HG03442 (cell line): ENCODE measurements around the gene CLEC16A.

Experiments
- ATAC-seq: cut with Tn5 transposase; IDR thresholded peaks from one replicate; pipeline ENCODE4 v1.9.1; 2021; ENCODE audit warnings: mild to moderate bottlenecking, moderate library complexity; ENCODE audit not compliant: unreplicated experiment

Gene CLEC16A

GRCh38 chr16:11076259-11077018 is 132.1 kb downstream of the CLEC16A start:
- ATAC-seq: peak; percentile 62

GRCh38 chr16:11078812-11079459 is 134.6 kb downstream of the CLEC16A start:
- no peak for ATAC-seq

GRCh38 chr16:11079652-11080187 is 135.4 kb downstream of the CLEC16A start:
- no peak for ATAC-seq

GRCh38 chr16:11080327-11080967 is 136.1 kb downstream of the CLEC16A start:
- ATAC-seq: no peak

DNA sequence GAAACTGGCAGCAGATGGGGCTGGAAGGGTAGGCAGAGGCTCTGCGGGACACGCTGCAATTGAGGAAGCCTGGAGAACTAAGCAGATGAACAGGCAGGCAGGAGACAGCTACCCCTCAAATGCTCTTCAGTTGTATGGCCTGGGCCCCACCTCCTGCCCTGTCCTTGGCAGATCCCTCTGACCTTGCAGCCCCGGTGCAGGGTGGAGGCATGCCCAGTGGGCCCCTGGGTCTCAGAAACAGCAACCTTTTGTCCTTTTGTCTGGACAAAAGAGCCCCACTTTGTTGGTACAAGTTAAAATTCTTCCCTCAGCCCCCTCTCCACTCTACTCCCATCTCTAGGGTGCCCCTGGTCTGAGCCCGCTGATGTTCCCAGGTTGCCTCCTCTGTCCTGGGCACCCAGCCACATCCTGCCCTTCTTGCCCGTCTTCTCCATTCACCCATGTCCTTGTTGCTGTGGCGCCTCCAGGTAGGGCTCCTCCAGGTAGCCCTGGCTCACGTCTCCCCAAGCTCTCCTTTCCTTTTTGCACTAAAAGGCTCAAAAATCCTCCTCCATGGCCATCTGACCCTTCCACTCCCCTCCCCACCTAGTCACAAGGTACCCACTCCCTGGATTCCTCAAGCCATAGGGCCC is 136.8 kb downstream of the CLEC16A start:
- no peak for ATAC-seq

DNA sequence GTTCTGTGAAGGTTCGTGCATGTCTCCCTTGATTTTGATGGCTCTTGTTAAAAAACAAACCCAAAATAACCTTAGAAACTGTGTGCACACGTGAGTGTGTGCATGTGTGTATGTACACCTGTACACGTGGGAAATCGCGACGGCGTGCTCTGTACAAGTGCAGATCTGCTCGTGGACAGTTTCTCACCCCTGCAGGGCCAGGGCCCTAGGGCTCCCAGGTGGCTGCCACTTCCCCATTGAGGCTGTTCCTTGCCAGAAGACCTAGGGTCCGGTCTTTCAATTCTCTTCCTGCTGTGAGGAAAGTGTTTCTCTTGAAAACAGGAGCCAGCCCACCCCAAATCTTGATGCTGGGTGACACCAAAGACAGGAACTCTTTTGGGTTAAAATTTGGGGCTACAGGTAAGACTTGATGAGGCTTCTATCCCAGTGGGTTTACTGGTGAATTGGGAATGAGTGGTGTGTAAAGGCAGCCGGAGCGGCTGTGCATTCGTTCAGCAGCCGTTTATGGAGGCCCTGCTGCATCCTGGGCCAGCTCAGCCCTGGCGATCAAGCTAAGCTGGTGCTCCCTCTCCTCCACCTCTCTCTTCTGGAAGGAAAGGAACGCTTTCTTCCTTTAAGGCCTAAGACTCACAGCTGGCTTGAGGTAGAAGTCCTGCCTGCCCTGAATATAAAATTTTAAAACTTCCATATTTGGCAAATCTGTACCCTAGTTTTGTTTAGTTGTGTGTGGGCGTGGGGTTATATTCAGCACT is 137.9 kb downstream of the CLEC16A start:
- ATAC-seq: no peak

DNA sequence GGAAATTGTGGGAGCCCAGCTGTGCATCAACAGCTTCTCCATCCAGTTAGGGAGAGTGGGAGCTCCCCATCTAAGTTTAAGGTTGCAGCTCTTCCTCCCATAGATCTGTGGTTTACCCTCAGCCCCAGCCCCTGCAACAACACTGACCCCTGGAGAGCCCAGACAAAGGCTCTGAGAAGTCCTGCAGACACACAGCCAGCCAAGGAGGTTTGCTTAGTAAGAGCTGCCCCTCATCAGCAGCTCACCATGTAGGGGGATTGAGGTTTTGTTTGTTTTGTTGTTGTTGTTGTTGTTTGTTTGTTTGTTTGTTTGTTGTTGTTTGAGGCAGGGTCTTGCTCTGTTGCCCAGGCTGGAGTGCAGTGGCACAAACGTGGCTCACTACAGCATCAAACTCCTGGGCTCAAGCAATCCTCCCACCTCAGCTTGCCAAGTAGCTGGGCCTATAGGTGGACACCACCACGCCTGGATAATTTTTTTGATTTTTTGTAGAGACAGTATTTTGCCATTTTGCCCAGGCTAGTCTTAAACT is 138.6 kb downstream of the CLEC16A start:
- no peak for ATAC-seq

GRCh38 chr16:11084484-11084875 is 140.1 kb downstream of the CLEC16A start:
- ATAC-seq: no peak

- no peak for ATAC-seq
Observed at GRCh38 chr16:11084876-11085485, 140.6 kb downstream of the CLEC16A start.

GRCh38 chr16:11085916-11086315 is 141.6 kb downstream of the CLEC16A start:
- ATAC-seq: no peak

DNA sequence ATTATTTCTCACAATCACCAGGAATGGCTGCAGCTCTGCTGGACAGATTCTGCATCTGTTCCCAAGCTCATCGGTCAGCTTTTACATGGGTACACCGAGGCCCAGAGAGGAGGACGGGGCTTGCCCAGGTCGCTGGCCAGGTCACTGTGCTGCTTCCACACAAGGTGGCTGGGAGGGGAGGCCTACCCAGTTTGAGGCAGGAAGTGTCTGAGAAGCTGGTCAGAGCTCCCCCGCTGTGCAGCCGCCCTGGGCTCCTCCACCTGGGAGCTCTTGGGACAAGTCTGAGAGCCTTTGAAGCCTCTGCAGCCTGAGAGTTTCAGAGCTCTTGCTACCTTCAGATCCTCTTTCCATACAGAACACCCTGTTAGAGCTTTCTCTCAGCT is 143.3 kb downstream of the CLEC16A start:
- ATAC-seq: no peak

GRCh38 chr16:11088074-11088730 is 143.8 kb downstream of the CLEC16A start:
- ATAC-seq: no peak

DNA sequence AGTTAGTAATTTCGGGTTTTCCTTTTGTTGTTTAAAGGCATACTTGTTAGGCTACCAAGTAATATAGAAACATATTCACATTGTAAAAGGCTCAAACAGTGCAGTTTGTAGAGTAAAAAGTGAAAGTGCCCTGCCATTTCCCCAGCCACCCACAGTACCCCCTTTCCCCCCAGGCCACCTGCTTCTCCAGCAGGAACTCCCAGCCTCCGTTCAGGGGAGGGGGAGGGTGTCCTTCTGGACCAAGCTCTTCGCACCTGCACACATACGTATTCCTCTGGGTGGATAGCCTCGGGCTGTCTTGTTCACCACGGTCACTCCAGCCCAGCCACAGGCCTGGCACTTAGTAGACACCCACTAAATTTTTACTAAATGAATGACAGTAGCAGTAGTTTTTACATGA is 144.5 kb downstream of the CLEC16A start:
- ATAC-seq: no peak

DNA sequence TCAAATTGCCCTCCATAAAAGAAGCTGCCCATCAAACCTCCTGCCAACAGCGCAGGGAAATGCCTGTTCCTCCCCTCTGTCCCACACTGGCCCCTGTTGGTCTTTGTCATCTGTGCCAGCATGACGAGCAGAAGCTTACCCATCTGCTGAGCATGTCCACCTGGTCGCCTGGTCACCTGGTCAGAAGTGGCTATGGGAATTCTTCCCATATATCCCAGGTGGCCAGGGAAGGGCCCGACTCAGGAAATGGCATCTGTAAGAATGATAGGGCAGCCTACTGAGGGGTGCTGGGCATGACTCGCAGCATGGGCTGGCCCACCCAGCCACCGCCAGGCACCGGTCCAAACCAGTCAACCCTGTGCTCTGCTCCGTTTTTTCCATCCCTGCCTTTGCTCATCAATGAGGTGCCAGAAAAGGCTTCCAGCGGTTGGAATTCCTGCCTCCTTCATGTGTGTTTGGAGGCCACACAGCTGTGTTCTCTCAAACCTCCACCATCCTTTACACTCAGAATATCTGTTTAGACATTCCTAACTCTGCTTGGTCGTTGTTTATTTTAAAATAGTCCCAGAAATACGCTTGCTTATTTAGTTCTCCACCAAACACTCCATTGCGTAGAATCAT is 145.2 kb downstream of the CLEC16A start:
- no peak for ATAC-seq

DNA sequence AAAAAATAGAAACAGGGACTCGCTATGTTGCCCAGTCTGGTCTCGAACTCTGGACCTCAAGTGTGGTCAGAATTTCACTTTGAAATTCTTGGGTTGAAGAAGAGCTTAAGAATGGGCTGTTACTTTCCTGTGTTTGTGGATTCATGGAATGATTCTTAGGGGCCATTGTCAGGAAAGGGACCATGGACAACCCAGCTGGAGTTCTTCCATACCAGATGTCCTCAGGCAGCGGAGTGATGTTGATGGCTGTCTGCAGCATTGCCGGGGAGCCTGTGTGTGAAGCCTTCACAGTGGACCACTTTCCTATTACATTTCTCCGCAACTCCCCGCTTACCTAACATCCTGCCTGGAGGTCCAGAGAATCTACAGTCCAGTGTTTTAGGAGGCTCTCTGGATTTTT is 145.9 kb downstream of the CLEC16A start:
- ATAC-seq: no peak

- no peak for ATAC-seq
Observed at GRCh38 chr16:11091021-11091785, 146.8 kb downstream of the CLEC16A start.

GRCh38 chr16:11092788-11093571 is 148.6 kb downstream of the CLEC16A start:
- ATAC-seq: no peak
